Activated B cell treated with CpG ODN at 0.5 μM for 24 hours (primary cell): ENCODE measurements around the gene PGS1. TPM values are rescaled to one million over a fixed set of nuclear protein-coding genes. Genes with fewer than 3 reads are reported as not detected.

Experiments used
- ATAC-seq: fragments of 200-7000 bp; cut with Tn5 transposase; one replicate; pipeline ENCODE4 v1.10.0; 2021; ENCODE audit warnings: low read depth, mild to moderate bottlenecking, moderate library complexity
- CTCF ChIA-PET: fragments of 350-600 bp; sonication (Branson Sonifier 250); formaldehyde crosslinking; loops from one replicate; lab custom pipeline; 2021; ENCODE audit warnings: antibody characterized with exemption; lab: Charles Lee
- POLR2A ChIA-PET: fragments of 350-600 bp; sonication (Branson Sonifier 250); formaldehyde crosslinking; loops from one replicate; lab custom pipeline; 2021; ENCODE audit warnings: antibody characterized with exemption; lab: Charles Lee
- DNase-seq: peaks from one replicate; pipeline ENCODE4 v3.0.0; 2022
- H3K27ac Mint-ChIP-seq: one replicate; pipeline ENCODE4 v1.8.0; 2020; ENCODE audit warnings: mixed read lengths
- H3K27me3 Mint-ChIP-seq: one replicate; pipeline ENCODE4 v1.8.0; 2021; ENCODE audit warnings: mixed read lengths
- H3K36me3 Mint-ChIP-seq: one replicate; pipeline ENCODE4 v1.8.0; 2021; ENCODE audit warnings: low read depth, mixed read lengths
- H3K4me1 Mint-ChIP-seq: one replicate; pipeline ENCODE4 v1.8.0; 2021; ENCODE audit warnings: mixed read lengths
- H3K4me3 Mint-ChIP-seq: one replicate; pipeline ENCODE4 v1.8.0; 2020; ENCODE audit warnings: mild to moderate bottlenecking, mixed read lengths
- H3K9me3 Mint-ChIP-seq: one replicate; pipeline ENCODE4 v1.8.0; 2020; ENCODE audit warnings: mixed read lengths
- CTCF ChIP-seq: fragments of 200-600 bp; IDR thresholded peaks from one replicate; pipeline ENCODE4 v1.8.0; 2022; ENCODE audit warnings: antibody characterized with exemption, mild to moderate bottlenecking
- intact Hi-C: fragments of 100-400 bp; cut with micrococcal nuclease; formaldehyde crosslinking; loops from one replicate; pipeline ENCODE4 v1.15.1; 2024
- total RNA-seq: library from RNA; stranded (reverse); gene quantifications from 2 replicates; pipeline ENCODE4 v1.2.3, GENCODE V29; 2022

Gene PGS1
- total RNA-seq, 1 donor from 2014 or later = 76.1 TPM

GRCh38 chr17:78449983-78450595 is 71.6 kb downstream of the PGS1 start:
- peaks cover 8% of the 10 kb centered on the region for H3K4me1 Mint-ChIP-seq
- no peaks in the 10 kb centered on the region for H3K36me3 Mint-ChIP-seq
- ChIA-PET CTCF (no interaction called here), POLR2A (no interaction called here)
- no peak for ATAC-seq
- TF ChIP-seq CTCF = no peak
- H3K4me3 Mint-ChIP-seq = no peak overlapping the region
- H3K27ac Mint-ChIP-seq = no peak overlapping the region
- H3K27me3 Mint-ChIP-seq = peaks cover 3% of the 10 kb centered on the region
- DNase-seq = no peak
- H3K9me3 Mint-ChIP-seq = no peaks in the 10 kb centered on the region
- intact Hi-C loops = loop anchor here (5.0 kb wide), 2 partner anchors 392 to 522 kb away; partner anchors contain the start of gene USP36

- DNase-seq = no peak
- H3K27ac Mint-ChIP-seq = no peak overlapping the region
- H3K4me3 Mint-ChIP-seq = no peak overlapping the region
- H3K4me1 Mint-ChIP-seq = peaks cover 8% of the 10 kb centered on the region
- no peaks in the 10 kb centered on the region for H3K36me3 Mint-ChIP-seq
- peaks cover 3% of the 10 kb centered on the region for H3K27me3 Mint-ChIP-seq
- no peaks in the 10 kb centered on the region for H3K9me3 Mint-ChIP-seq
- TF ChIP-seq CTCF = no peak
- no peak for ATAC-seq
- POLR2A ChIA-PET = interaction anchor here (0.6 kb wide), 2 partner anchors 70 to 328 kb away, joined by 3 to 4 read pairs; no protein-coding TSS in a partner anchor
- CTCF ChIA-PET = no interaction called here
- intact Hi-C loops = no loop called here
These were observed 72.4 kb downstream of the PGS1 start for GRCh38 chr17:78450696-78451345.

- CTCF ChIA-PET = no interaction called here
- no peak for TF ChIP-seq CTCF
- H3K36me3 Mint-ChIP-seq = no peaks in the 10 kb centered on the region
These were observed 73.3 kb downstream of the PGS1 start for GRCh38 chr17:78451753-78452152.

GRCh38 chr17:78454346-78454745 is 75.9 kb downstream of the PGS1 start:
- Mint-ChIP-seq H3K4me3 (no peak overlapping the region), H3K27me3 (peaks cover 3% of the 10 kb centered on the region), H3K27ac (no peak overlapping the region), H3K9me3 (no peaks in the 10 kb centered on the region), H3K36me3 (no peaks in the 10 kb centered on the region), H3K4me1 (peaks cover 8% of the 10 kb centered on the region)
- TF ChIP-seq CTCF = no peak
- POLR2A ChIA-PET = no interaction called here
- ATAC-seq (no peak), DNase-seq (no peak)
- CTCF ChIA-PET = no interaction called here
- intact Hi-C loops = no loop called here

More at GRCh38 chr17:78451753-78452152, 73.3 kb downstream of the PGS1 start:
- intact Hi-C loops = no loop called here
- Mint-ChIP-seq H3K4me3 (no peak overlapping the region), H3K9me3 (no peaks in the 10 kb centered on the region), H3K27me3 (peaks cover 1% of the 10 kb centered on the region), H3K4me1 (peaks cover 8% of the 10 kb centered on the region), H3K27ac (no peak overlapping the region)
- POLR2A ChIA-PET = no interaction called here
- no peak for DNase-seq
- ATAC-seq = no peak

GRCh38 chr17:78458091-78458490 is 79.6 kb downstream of the PGS1 start:
- H3K4me3 Mint-ChIP-seq = no peak overlapping the region
- no peak for ATAC-seq
- H3K36me3 Mint-ChIP-seq = no peaks in the 10 kb centered on the region
- TF ChIP-seq CTCF = no peak
- peaks cover 1% of the 10 kb centered on the region for H3K27me3 Mint-ChIP-seq
- H3K9me3 Mint-ChIP-seq = no peaks in the 10 kb centered on the region
- POLR2A ChIA-PET = interaction anchor here (0.7 kb wide), 1 partner anchor 853 kb away, joined by 9 read pairs; no protein-coding TSS in a partner anchor
- no peak for DNase-seq
- H3K4me1 Mint-ChIP-seq = no peaks in the 10 kb centered on the region
- intact Hi-C loops = no loop called here
- no peak overlapping the region for H3K27ac Mint-ChIP-seq
- CTCF ChIA-PET = no interaction called here
